GM12878 (cell line): ENCODE results near the gene SLC39A11. TPM values are rescaled to one million over a fixed set of nuclear protein-coding genes. Genes with fewer than 3 reads are reported as not detected.

Experiments used
- ATAC-seq: fragments of 200-7000 bp; cut with Tn5 transposase; 3 replicates; pipeline ENCODE4 v1.9.1; 2020; ENCODE audit warnings: mild to moderate bottlenecking, moderate library complexity
- BruUV-seq: library from RNA; stranded (reverse); fragments of 400-500 nt; replicated peaks from 2 replicates; lab custom pipeline; 2021; lab: Mats Ljungman, UMichigan
- CTCF ChIA-PET: fragments of 300-600 bp; sonication (Branson Sonifier 250); formaldehyde crosslinking; extraction: SDS; loops from one replicate; lab custom pipeline; 2021; ENCODE audit warnings: inconsistent platforms; lab: Yijun Ruan, JAX
- POLR2A ChIA-PET: fragments of 350-600 bp; formaldehyde crosslinking; extraction: SDS; loops from one replicate; lab custom pipeline; 2021; ENCODE audit warnings: inconsistent platforms; lab: Charles Lee
- RAD21 ChIA-PET: fragments of 300-600 bp; sonication (Branson Sonifier 250); formaldehyde crosslinking; loops from one replicate; lab custom pipeline; 2023; ENCODE audit warnings: antibody characterized with exemption; ENCODE audit not compliant: unreplicated experiment; lab: Charles Lee
- SMC1A ChIA-PET: fragments of 300-600 bp; sonication (Branson Sonifier 250); formaldehyde crosslinking; loops from one replicate; lab custom pipeline; 2023; ENCODE audit not compliant: unreplicated experiment, uncharacterized antibody; lab: Charles Lee
- DNase-seq: peaks from one replicate; pipeline ENCODE4 v3.0.0-alpha.2; 2011; ENCODE audit warnings: low read depth, low spot score
- FAIRE-seq: peaks from 3 replicates; lab custom pipeline; 2011; peaks lifted over from hg19 to GRCh38; lab: Jason Lieb, UNC
- H2AFZ ChIP-seq: 2 replicates; pipeline ENCODE4 v1.6.0; 2011; ENCODE audit warnings: low read depth, low read length, control low read depth; ENCODE audit not compliant: control insufficient read depth
- H3K27ac ChIP-seq: 2 replicates; pipeline ENCODE4 v1.5.1; 2011; ENCODE audit warnings: control low read depth; ENCODE audit not compliant: control insufficient read depth, insufficient read depth
- H3K27me3 ChIP-seq, 2 experiments: replicated peaks in 1 of 2; 2 replicates each; pipeline versions ENCODE4 v1.6.0 to v1.6.1; 2011; ENCODE audit warnings: low read length in 1 of 2; ENCODE audit not compliant: control insufficient read depth in 2 of 2, insufficient read depth in 2 of 2
- H3K36me3 ChIP-seq, 2 experiments: 2 replicates each; pipeline ENCODE4 v1.5.1; 2011; ENCODE audit warnings: low read length in 1 of 2; ENCODE audit not compliant: control insufficient read depth in 2 of 2, insufficient read depth in 2 of 2
- H3K4me1 ChIP-seq: 2 replicates; pipeline ENCODE4 v1.6.1; 2011; ENCODE audit warnings: mild to moderate bottlenecking, low read length, moderate library complexity, mixed read lengths; ENCODE audit not compliant: control insufficient read depth, insufficient read depth
- H3K4me2 ChIP-seq: 2 replicates; pipeline ENCODE4 v1.6.0; 2011; ENCODE audit warnings: control low read depth; ENCODE audit not compliant: control insufficient read depth, insufficient read depth
- H3K4me3 ChIP-seq: fragments of 200-600 bp; sonication (generic); 2 replicates; pipeline ENCODE4 v1.5.1; 2016
- H3K79me2 ChIP-seq: 2 replicates; pipeline ENCODE4 v1.6.0; 2011; ENCODE audit warnings: low read length; ENCODE audit not compliant: control insufficient read depth, insufficient read depth
- H3K9ac ChIP-seq: 2 replicates; pipeline ENCODE4 v1.8.0; 2011; ENCODE audit warnings: low read length, control low read depth, mixed read lengths; ENCODE audit not compliant: control insufficient read depth, insufficient read depth
- H3K9me3 ChIP-seq: replicated peaks from 3 replicates; pipeline ENCODE4 v1.5.1; 2011; ENCODE audit warnings: mild to moderate bottlenecking, low read length; ENCODE audit not compliant: control insufficient read depth, insufficient read depth
- H4K20me1 ChIP-seq: 2 replicates; pipeline ENCODE4 v1.6.0; 2011; ENCODE audit not compliant: control insufficient read depth, insufficient read depth
- ATF2 ChIP-seq: IDR thresholded peaks from 2 replicates; pipeline ENCODE4 v1.6.1; 2012; ENCODE audit warnings: low read length, inconsistent platforms
- CEBPZ ChIP-seq: fragments of 150-350 bp; IDR thresholded peaks from 2 replicates; pipeline ENCODE4 v1.6.1; 2016; ENCODE audit warnings: low read depth, low read length
- EED ChIP-seq: sonication (generic); IDR thresholded peaks from 2 replicates; pipeline ENCODE4 v1.6.1; 2016; ENCODE audit warnings: antibody characterized with exemption, low read depth
- EGR1 ChIP-seq, 2 experiments: IDR thresholded peaks; 1 replicate in 1 of 2; 2 replicates in 1 of 2; pipeline ENCODE4 v1.6.1; 2011 to 2012; ENCODE audit warnings: low read depth in 2 of 2, low read length in 2 of 2, borderline replicate concordance in 1 of 2, mild to moderate bottlenecking in 1 of 2, moderate library complexity in 1 of 2
- IKZF1 ChIP-seq: fragments of 450-650 bp; conservative IDR thresholded peaks from 2 replicates; pipeline ENCODE4 v1.6.1; 2017; ENCODE audit warnings: antibody characterized with exemption, mild to moderate bottlenecking
- IKZF2 ChIP-seq, 2 experiments: fragments of 450-650 bp; IDR thresholded peaks; 2 replicates each; pipeline ENCODE4 v1.6.1; 2017; ENCODE audit warnings: mild to moderate bottlenecking in 2 of 2, moderate library complexity in 2 of 2
- NR2C2 ChIP-seq: IDR thresholded peaks from 2 replicates; pipeline ENCODE4 v1.6.1; 2011; ENCODE audit warnings: borderline replicate concordance, low read depth; ENCODE audit not compliant: control insufficient read depth, insufficient read length
- POLR2AphosphoS2 ChIP-seq: IDR thresholded peaks from 2 replicates; pipeline ENCODE4 v1.6.1; 2011; ENCODE audit warnings: low read depth, mild to moderate bottlenecking, low read length, improper control_type of control experiment, moderate library complexity
- REST ChIP-seq: IDR thresholded peaks from 2 replicates; pipeline ENCODE4 v1.6.1; 2012; ENCODE audit warnings: mild to moderate bottlenecking, low read depth, low read length
- SP1 ChIP-seq: IDR thresholded peaks from one replicate; pipeline ENCODE4 v1.6.1; 2011; ENCODE audit warnings: low read depth, low read length
- SUPT20H ChIP-seq: IDR thresholded peaks from 2 replicates; pipeline ENCODE4 v1.6.1; 2011; ENCODE audit warnings: low read depth, mild to moderate bottlenecking, low read length, moderate library complexity, borderline replicate concordance; ENCODE audit not compliant: control insufficient read depth
- ZNF622 ChIP-seq: fragments of 450-650 bp; IDR thresholded peaks from 2 replicates; pipeline ENCODE4 v1.6.1; 2017; ENCODE audit warnings: mild to moderate bottlenecking, inconsistent platforms
- WGBS: methylation state at CpG from one replicate; pipeline ENCODE4 v1.1.6; 2016; ENCODE audit warnings: low lambda C conversion rate; ENCODE audit not compliant: insufficient replicate concordance, insufficient coverage; ENCODE audit errors: missing lambda C conversion rate; 5-methylcytosine and 5-hydroxymethylcytosine counted together
- in situ Hi-C: fragments of 300-500 bp; cut with MboI; formaldehyde crosslinking; loops from 9 replicates; pipeline ENCODE4 v1.14.3; 2018; ENCODE audit warnings: mixed read lengths
- intact Hi-C: fragments of 100-400 bp; cut with micrococcal nuclease; formaldehyde crosslinking; loops from one replicate; pipeline ENCODE4 v1.14.2; 2022; ENCODE audit not compliant: unreplicated experiment
- polyA plus RNA-seq, 11 experiments: library from polyadenylated mRNA; depleted of rRNA in 4 of 11; unstranded in 6 of 11; stranded (reverse) in 5 of 11; fragments of >200 nt; fragmentation: Nextera tagmentation in 4 of 11; fragmentation: Illumina TruSeq in 1 of 11; extraction: Ambion mirVana in 4 of 11; extraction: Trizol in 1 of 11; gene quantifications; 1 replicate in 1 of 11; 2 replicates in 10 of 11; pipeline versions ENCODE4 v1.2.1 to v1.2.3, GENCODE V29; 2011 to 2016; ENCODE audit warnings: inconsistent platforms in 2 of 11, missing spikeins in 2 of 11, low read depth in 1 of 11
- total RNA-seq, 4 experiments: library from RNA; depleted of rRNA in 3 of 4; stranded (reverse); fragments of >200 nt in 3 of 4; fragmentation: Illumina TruSeq in 1 of 4; extraction: Trizol in 1 of 4; gene quantifications; 2 replicates each; pipeline versions ENCODE4 v1.2.1 to v1.2.3, GENCODE V29; 2013 to 2021

Gene SLC39A11
- total and polyA plus RNA-seq, 10 of the 15 experiments (the other 5 are each of a cell fraction or from before 2014, with no cell fraction given): 8.6 to 23.8 (median 14.0) TPM

DNA sequence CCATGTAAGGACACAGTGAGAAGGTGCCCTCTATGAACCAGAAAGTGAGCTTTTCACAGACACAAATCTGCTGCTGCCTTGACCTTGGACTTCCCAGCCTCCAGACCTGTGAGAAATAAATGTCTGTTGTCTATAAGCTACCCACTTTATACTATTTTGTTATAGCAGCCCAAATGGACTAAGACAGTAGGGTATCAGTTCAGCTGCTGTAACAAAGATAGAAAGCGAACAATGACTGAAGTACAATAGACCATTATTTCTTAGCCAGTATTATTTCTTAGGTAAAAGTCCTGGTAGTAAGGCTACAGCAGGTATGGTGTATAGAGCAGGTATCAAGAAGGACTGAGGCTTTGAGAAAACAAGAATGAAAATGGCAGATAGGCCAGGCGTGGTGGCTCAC is 117.0 kb downstream of the SLC39A11 start:
- Histone ChIP-seq H3K36me3 (no peaks in the 10 kb centered on the region), H3K27me3 (no peaks in the 10 kb centered on the region), H3K9me3 (no peaks in the 10 kb centered on the region; the same call in 1 of the 3 replicates), H4K20me1 (no peaks in the 10 kb centered on the region), H3K79me2 (peaks cover 2% of the 10 kb centered on the region; the same call in 1 of the 2 replicates), H3K27ac (no peak overlapping the region), H3K4me3 (no peak overlapping the region), H3K9ac (no peak overlapping the region), H3K4me2 (no peak overlapping the region), H2AFZ (no peak overlapping the region), H3K4me1 (peaks cover 10% of the 10 kb centered on the region)
- TF ChIP-seq IKZF2 (IDR thresholded peaks at IDR 0.05): no peak
- no peak for TF ChIP-seq SUPT20H
- no peak for TF ChIP-seq POLR2AphosphoS2
- no peak for TF ChIP-seq IKZF1
- TF ChIP-seq REST: no peak
- TF ChIP-seq SP1: no peak
- TF ChIP-seq NR2C2: no peak
- no peak for TF ChIP-seq ZNF622
- TF ChIP-seq CEBPZ: no peak
- TF ChIP-seq EGR1 (IDR thresholded peaks at IDR 0.05; ENCODE audit: borderline replicate concordance in 1 of 2, low read depth in 2 of 2, low read length in 2 of 2): no peak
- TF ChIP-seq EED: no peak
- TF ChIP-seq ATF2: no peak
- in situ Hi-C loops: no loop called here
- 91% methylated on average over 2 of the region's 2 CpGs for WGBS
- FAIRE-seq (peak; percentile 18), ATAC-seq (no peak), DNase-seq (no peak)
- RAD21 ChIA-PET: no interaction called here
- intact Hi-C loops: no loop called here
- POLR2A ChIA-PET: interaction anchor here (0.7 kb wide), 1 partner anchor 116 kb away, joined by 3 read pairs; no protein-coding TSS in a partner anchor
- CTCF ChIA-PET: interaction anchor here (0.6 to 3.8 kb wide), 2 partner anchors 11 to 210 kb away, joined by 3 to 17 read pairs; no protein-coding TSS in a partner anchor
- SMC1A ChIA-PET: interaction anchor here (1.1 kb wide), 1 partner anchor 181 kb away, joined by 3 read pairs; no protein-coding TSS in a partner anchor
- BruUV-seq: no TSS peak
